Measurements from ENCODE around the gene SMOC2. TPM values are rescaled to one million over a fixed set of nuclear protein-coding genes. Genes with fewer than 3 reads are reported as not detected.
"Not testable (repeated sequence)": the region's sequence is repeated elsewhere in the genome, so short reads cannot be mapped to it uniquely, and the experiment has no call there.

The SMOC2 gene
- total RNA-seq, 4 donors from 2014 or later, result 5.8 to 14.5 (median 9.0) TPM

GRCh38 chr6:168703990-168704389, 263.0 kb downstream of the SMOC2 start:
- in situ Hi-C loops (cut with MboI; ENCODE audit: low pct_ligation_motif_present in 1 of 4, low pct_unique_long_range_greater_than_20kb in 1 of 4, low sequenced_read_pairs in 3 of 4) (no loop called here), intact Hi-C loops (cut with DNase I; ENCODE audit: low total_unique reads) (no loop called here)
- H3K4me3 ChIP-seq, result no peak overlapping the region
- no peaks in the 10 kb centered on the region for H3K9me3 ChIP-seq
- no peaks in the 10 kb centered on the region for H3K36me3 ChIP-seq
- TF ChIP-seq EP300 (IDR thresholded peaks at IDR 0.05; ENCODE audit: low read depth) (no peak), POLR2A (IDR thresholded peaks at IDR 0.05) (no peak), CTCF (IDR thresholded peaks at IDR 0.05) (no peak), POLR2AphosphoS5 (IDR thresholded peaks at IDR 0.05) (no peak)
- no peak overlapping the region for H3K27ac ChIP-seq
- DNase-seq, result no peak
- 77% methylated on average over 16 of the region's 16 CpGs; no CpG with 5 or more reads in 1 of the 2 donors for WGBS, 2 donors (ENCODE audit: low coverage in 1 of 2)
- H3K4me1 ChIP-seq, result peaks cover 0 to 3% (median 0%) of the 10 kb centered on the region in 4 donors
- no peaks in the 10 kb centered on the region for H3K27me3 ChIP-seq

- no peaks in the 10 kb centered on the region for H3K27me3 ChIP-seq
- in situ Hi-C loops (cut with MboI; ENCODE audit: low pct_ligation_motif_present in 1 of 4, low pct_unique_long_range_greater_than_20kb in 1 of 4, low sequenced_read_pairs in 3 of 4), result no loop called here
- no peaks in the 10 kb centered on the region for H3K36me3 ChIP-seq
- peaks cover 0 to 1% (median 0%) of the 10 kb centered on the region in 4 donors for H3K4me1 ChIP-seq
- H3K9me3 ChIP-seq, result no peaks in the 10 kb centered on the region
- H3K27ac ChIP-seq, result no peak overlapping the region
- WGBS, 2 donors (ENCODE audit: low coverage in 1 of 2), result 86 to 92% methylated on average over 2 to 6 of the region's 6 CpGs
- H3K4me3 ChIP-seq, result no peak overlapping the region
- TF ChIP-seq POLR2AphosphoS5 (IDR thresholded peaks at IDR 0.05) (no peak), CTCF (IDR thresholded peaks at IDR 0.05) (no peak), EP300 (IDR thresholded peaks at IDR 0.05; ENCODE audit: low read depth) (no peak), POLR2A (IDR thresholded peaks at IDR 0.05) (no peak)
- DNase-seq, result no peak
- intact Hi-C loops (cut with DNase I; ENCODE audit: low total_unique reads), result no loop called here
Measured at GRCh38 chr6:168704678-168705077, 263.7 kb downstream of the SMOC2 start.

- H3K4me1 ChIP-seq; intact Hi-C loops (cut with DNase I; ENCODE audit: low total_unique reads); DNase-seq; in situ Hi-C loops (cut with MboI; ENCODE audit: low pct_ligation_motif_present in 1 of 4, low pct_unique_long_range_greater_than_20kb in 1 of 4, low sequenced_read_pairs in 3 of 4); H3K36me3 ChIP-seq; H3K4me3 ChIP-seq; H3K27me3 ChIP-seq; H3K27ac ChIP-seq; H3K9me3 ChIP-seq: not testable (repeated sequence)
- 85% methylated on average over 7 of the region's 16 CpGs; no CpG with 5 or more reads in 1 of the 2 donors for WGBS, 2 donors (ENCODE audit: low coverage in 1 of 2)
Measured at GRCh38 chr6:168705271-168705670, 264.3 kb downstream of the SMOC2 start.

- no peaks in the 10 kb centered on the region for H3K9me3 ChIP-seq
- intact Hi-C loops (cut with DNase I; ENCODE audit: low total_unique reads) (no loop called here), in situ Hi-C loops (cut with MboI; ENCODE audit: low pct_ligation_motif_present in 1 of 4, low pct_unique_long_range_greater_than_20kb in 1 of 4, low sequenced_read_pairs in 3 of 4) (no loop called here)
- H3K27me3 ChIP-seq, result peaks cover 2% of the 10 kb centered on the region
- no peaks in the 10 kb centered on the region for H3K4me1 ChIP-seq
- 89 to 92% methylated on average over 2 to 25 of the region's 25 CpGs for WGBS, 2 donors (ENCODE audit: low coverage in 1 of 2)
- H3K27ac ChIP-seq, result no peak overlapping the region
- DNase-seq, result no peak
- no peak overlapping the region for H3K4me3 ChIP-seq
- TF ChIP-seq CTCF (IDR thresholded peaks at IDR 0.05), result no peak
- no peak for TF ChIP-seq POLR2AphosphoS5 (IDR thresholded peaks at IDR 0.05)
- TF ChIP-seq EP300 (IDR thresholded peaks at IDR 0.05; ENCODE audit: low read depth), result no peak
- TF ChIP-seq POLR2A (IDR thresholded peaks at IDR 0.05), result no peak
- H3K36me3 ChIP-seq, result no peaks in the 10 kb centered on the region
Measured at GRCh38 chr6:168706471-168707177, 265.6 kb downstream of the SMOC2 start.

- Histone ChIP-seq H3K4me1 (no peaks in the 10 kb centered on the region), H3K36me3 (no peaks in the 10 kb centered on the region), H3K27ac (no peak overlapping the region), H3K4me3 (no peak overlapping the region), H3K27me3 (peaks cover 2% of the 10 kb centered on the region), H3K9me3 (no peaks in the 10 kb centered on the region)
- TF ChIP-seq EP300 (IDR thresholded peaks at IDR 0.05; ENCODE audit: low read depth), result no peak
- no peak for TF ChIP-seq POLR2AphosphoS5 (IDR thresholded peaks at IDR 0.05)
- no peak for TF ChIP-seq CTCF (IDR thresholded peaks at IDR 0.05)
- no peak for TF ChIP-seq POLR2A (IDR thresholded peaks at IDR 0.05)
- no peak for DNase-seq
- 45 to 60% methylated on average over 5 of the region's 5 CpGs for WGBS, 2 donors (ENCODE audit: low coverage in 1 of 2)
- intact Hi-C loops (cut with DNase I; ENCODE audit: low total_unique reads) (no loop called here), in situ Hi-C loops (cut with MboI; ENCODE audit: low pct_ligation_motif_present in 1 of 4, low pct_unique_long_range_greater_than_20kb in 1 of 4, low sequenced_read_pairs in 3 of 4) (no loop called here)
Measured at GRCh38 chr6:168708526-168708925, 267.5 kb downstream of the SMOC2 start.
